Coronary artery (tissue), 2 donors: ENCODE measurements around the gene CASP7.

Source experiments
- DNase-seq: peaks from one replicate; pipeline ENCODE4 v3.0.0-alpha.2; 2017; ENCODE audit warnings: low spot score
- H3K27ac ChIP-seq, 2 donors: fragments of 200-600 bp; sonication (generic); one replicate each; pipeline ENCODE4 v1.5.1; 2016 to 2019
- H3K4me3 ChIP-seq: fragments of 200-600 bp; sonication (generic); 2 replicates; pipeline ENCODE4 v1.5.1; 2016; ENCODE audit warnings: mild to moderate bottlenecking, moderate library complexity
- CTCF ChIP-seq: fragments of 200-600 bp; sonication (generic); IDR thresholded peaks from one replicate; pipeline ENCODE4 v1.5.1; 2019; ENCODE audit warnings: antibody characterized with exemption

The CASP7 gene

GRCh38 chr10:113644185-113645120, 35.3 kb upstream of the CASP7 start:
- Histone ChIP-seq H3K27ac (peak overlapping the region in 1 of 2 donors; percentile 22), H3K4me3 (no peak overlapping the region)
- no peak for DNase-seq
- TF ChIP-seq CTCF: no peak

DNA sequence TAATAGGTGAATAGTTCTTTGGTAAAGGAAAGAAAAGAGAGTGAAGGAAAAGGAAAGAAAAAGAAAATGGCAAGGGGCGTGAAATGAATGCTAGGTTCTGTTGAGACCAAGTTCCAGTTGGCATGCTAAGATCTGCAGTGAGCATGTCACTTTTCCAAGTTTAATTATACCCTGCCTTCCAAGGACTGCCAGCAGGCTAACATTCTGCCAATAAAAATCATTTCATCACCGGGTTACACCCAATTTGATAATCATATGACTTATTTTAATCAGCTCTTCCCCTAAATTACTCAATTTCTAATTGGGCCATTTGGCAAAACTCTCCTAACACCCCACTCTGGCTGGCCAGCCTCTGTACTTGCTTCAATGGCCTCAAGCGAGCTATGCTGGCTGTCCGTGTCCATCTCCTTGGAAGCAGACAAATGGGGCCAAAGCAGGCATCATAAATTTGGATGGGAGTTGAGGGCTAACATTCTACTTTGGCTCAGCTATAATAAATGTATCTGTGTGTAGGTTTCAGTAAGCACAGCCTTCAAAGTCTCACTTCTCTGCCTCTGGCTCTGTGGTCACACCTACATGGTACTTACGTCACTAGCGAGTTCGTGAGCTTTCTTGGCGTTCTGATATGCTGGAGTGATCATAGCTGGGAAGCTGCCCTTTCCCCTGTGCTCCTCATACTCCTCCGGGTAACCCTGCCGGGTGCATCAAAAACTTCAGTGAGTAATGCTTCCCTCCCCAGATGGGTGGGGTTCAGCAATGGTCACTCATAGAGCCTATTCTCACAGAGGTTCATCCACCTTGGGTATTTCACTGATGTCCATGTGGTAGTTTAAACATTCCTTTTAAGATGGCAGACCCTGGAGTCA, 33.1 kb upstream of the CASP7 start:
- H3K27ac ChIP-seq: peak overlapping the region; percentile 41 to 56

GRCh38 chr10:113647812-113648211, 31.9 kb upstream of the CASP7 start:
- no peak overlapping the region for H3K4me3 ChIP-seq
- H3K27ac ChIP-seq: peak overlapping the region; percentile 49 to 52
- TF ChIP-seq CTCF: no peak
- DNase-seq: no peak

More for the DNA sequence above, 33.1 kb upstream of the CASP7 start:
- TF ChIP-seq CTCF: no peak
- no peak for DNase-seq
- H3K4me3 ChIP-seq: no peak overlapping the region

DNA sequence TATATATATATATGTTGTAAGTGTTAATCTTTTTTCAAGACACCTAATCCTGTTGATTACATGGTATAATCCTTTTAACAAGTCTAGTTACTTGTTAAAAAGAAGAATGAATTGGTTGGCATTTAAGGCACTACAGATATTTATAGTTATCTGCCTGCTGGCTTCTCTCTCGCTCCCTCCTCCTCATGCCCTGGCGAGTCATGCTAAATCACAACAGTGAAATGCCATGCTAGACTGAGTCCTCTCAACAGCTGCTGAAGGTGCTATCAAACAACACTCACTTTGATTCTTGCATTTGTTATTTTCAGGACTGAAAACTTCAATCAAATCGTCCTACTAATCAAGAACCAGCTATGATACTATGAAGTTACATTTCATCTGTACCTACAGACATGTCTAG, 31.2 kb upstream of the CASP7 start:
- no peak for DNase-seq
- peak overlapping the region in 1 of 2 donors; percentile 49 for H3K27ac ChIP-seq
- TF ChIP-seq CTCF: no peak
- no peak overlapping the region for H3K4me3 ChIP-seq

- Histone ChIP-seq H3K4me3 (no peak overlapping the region), H3K27ac (no peak overlapping the region)
- TF ChIP-seq CTCF: no peak
- DNase-seq: no peak
Measured at GRCh38 chr10:113650172-113650571, 29.5 kb upstream of the CASP7 start.

GRCh38 chr10:113651021-113651420, 28.7 kb upstream of the CASP7 start:
- no peak for DNase-seq
- Histone ChIP-seq H3K4me3 (no peak overlapping the region), H3K27ac (no peak overlapping the region)
- TF ChIP-seq CTCF: no peak
